ENCODE measurements around the gene SPACA7. TPM values are rescaled to one million over a fixed set of nuclear protein-coding genes. Genes with fewer than 3 reads are reported as not detected.

SPACA7 gene
- total RNA-seq, 1 experiment from 2014 or later, result not detected

- intact Hi-C loops (cut with micrococcal nuclease), result no loop called here
- ChIA-PET POLR2A (ENCODE audit: unreplicated experiment) (no interaction called here), CTCF (no interaction called here)
- Histone ChIP-seq H3K27me3 (ENCODE audit: low read length) (no peaks in the 10 kb centered on the region), H3K4me3 (ENCODE audit: low read length) (no peak overlapping the region), H3K4me1 (ENCODE audit: insufficient read depth, low read length) (no peaks in the 10 kb centered on the region), H3K79me2 (ENCODE audit: low read length) (no peaks in the 10 kb centered on the region), H2AFZ (ENCODE audit: low read length) (no peak overlapping the region), H3K27ac (ENCODE audit: low read length) (no peak overlapping the region), H3K4me2 (ENCODE audit: low read length) (no peak overlapping the region), H4K20me1 (ENCODE audit: low read length) (no peaks in the 10 kb centered on the region), H3K9me2 (replicated peaks; ENCODE audit: low read length) (no peaks in the 10 kb centered on the region), H3K9me3 (ENCODE audit: low read length) (no peaks in the 10 kb centered on the region), H3K9ac (ENCODE audit: low read length) (no peak overlapping the region), H3K36me3 (ENCODE audit: low read depth, low read length) (no peaks in the 10 kb centered on the region), H3F3A (ENCODE audit: low read length, unreplicated experiment) (no peaks in the 10 kb centered on the region)
- BruUV-seq (replicated peaks), result no TSS peak
- DNase-seq (peak; percentile 57), ATAC-seq (peak; percentile 94)
- TF ChIP-seq EZH2 (IDR thresholded peaks at IDR 0.05; ENCODE audit: low read length, unreplicated experiment), result no peak
- TF ChIP-seq EZH2phosphoT487 (IDR thresholded peaks at IDR 0.05; ENCODE audit: borderline replicate concordance, low read length), result no peak
- no peak for TF ChIP-seq CTCF (conservative IDR thresholded peaks at IDR 0.05; ENCODE audit: low read depth, low read length)
Observed at GRCh38 chr13:112481458-112481857, 105.3 kb downstream of the SPACA7 start.

GRCh38 chr13:112483299-112483698 lies 107.1 kb downstream of the SPACA7 start:
- Histone ChIP-seq H3K9ac (ENCODE audit: low read length) (no peak overlapping the region), H2AFZ (ENCODE audit: low read length) (no peak overlapping the region), H3K27ac (ENCODE audit: low read length) (no peak overlapping the region), H3K9me3 (ENCODE audit: low read length) (no peaks in the 10 kb centered on the region), H3K4me2 (ENCODE audit: low read length) (no peak overlapping the region), H3K79me2 (ENCODE audit: low read length) (no peaks in the 10 kb centered on the region), H3F3A (ENCODE audit: low read length, unreplicated experiment) (no peaks in the 10 kb centered on the region), H3K4me1 (ENCODE audit: insufficient read depth, low read length) (no peaks in the 10 kb centered on the region), H3K4me3 (ENCODE audit: low read length) (no peak overlapping the region), H3K9me2 (replicated peaks; ENCODE audit: low read length) (no peaks in the 10 kb centered on the region), H4K20me1 (ENCODE audit: low read length) (no peaks in the 10 kb centered on the region), H3K36me3 (ENCODE audit: low read depth, low read length) (no peaks in the 10 kb centered on the region), H3K27me3 (ENCODE audit: low read length) (no peaks in the 10 kb centered on the region)
- no peak for ATAC-seq
- no peak for DNase-seq
- POLR2A ChIA-PET (ENCODE audit: unreplicated experiment), result no interaction called here
- BruUV-seq (replicated peaks), result no TSS peak
- CTCF ChIA-PET, result no interaction called here
- intact Hi-C loops (cut with micrococcal nuclease), result no loop called here
- TF ChIP-seq EZH2phosphoT487 (IDR thresholded peaks at IDR 0.05; ENCODE audit: borderline replicate concordance, low read length), result no peak
- TF ChIP-seq EZH2 (IDR thresholded peaks at IDR 0.05; ENCODE audit: low read length, unreplicated experiment), result no peak

Other genes starting within 250 kb of the SPACA7 start
- 25.8 and 25.9 TPM in 2 replicates for gene TUBGCP3, start 211.8 kb downstream of the SPACA7 start, total RNA-seq (2014; rRNA removed)